NCI-H1694 treated with DMSO at 0.1 percent for 48 hours (cell line): ENCODE measurements around the gene PASK.

ENCODE experiments used
- DNase-seq: peaks from one replicate; lab custom pipeline; 2025; lab: John Stamatoyannopoulos, UW

PASK gene

DNA sequence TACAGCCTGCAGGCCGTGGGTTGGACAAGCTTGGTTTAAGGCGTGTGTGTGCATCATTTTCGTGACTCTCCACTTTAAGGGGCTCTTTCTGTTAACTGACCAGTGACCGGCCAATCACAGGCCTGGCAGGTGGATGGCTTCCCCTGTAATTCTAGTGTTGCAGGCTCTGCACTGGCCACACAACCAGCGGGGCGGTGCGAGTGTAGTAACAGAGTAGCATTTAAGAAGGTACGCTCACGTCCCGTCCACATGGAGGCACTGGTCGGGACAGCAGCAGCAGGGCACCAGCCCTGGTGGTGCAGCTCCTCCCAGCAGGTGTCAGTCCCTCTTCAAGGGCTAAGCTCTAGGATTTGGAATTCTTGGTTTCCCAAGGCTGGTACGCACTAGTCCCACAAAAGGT is 31.2 kb upstream of the PASK start:
- DNase-seq = no peak

DNA sequence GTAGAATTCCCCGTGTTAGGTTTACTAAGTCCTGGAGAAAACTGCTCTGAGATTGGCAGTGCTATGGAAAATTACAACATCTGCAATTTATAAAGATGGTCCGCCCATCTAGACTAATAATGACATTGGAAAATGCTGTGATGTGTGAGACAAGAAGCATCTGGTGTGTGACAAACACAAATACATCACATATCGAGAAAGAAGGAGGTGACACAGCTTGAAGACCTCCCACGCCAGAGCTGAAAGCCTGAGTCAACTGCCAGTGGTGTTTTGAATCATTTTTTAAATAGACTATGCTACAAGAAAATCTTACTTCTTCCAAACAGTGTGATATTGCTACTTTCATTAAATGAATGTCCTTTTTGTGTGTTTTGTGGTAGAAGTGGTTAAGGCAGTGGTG is 30.6 kb upstream of the PASK start:
- no peak for DNase-seq

DNA sequence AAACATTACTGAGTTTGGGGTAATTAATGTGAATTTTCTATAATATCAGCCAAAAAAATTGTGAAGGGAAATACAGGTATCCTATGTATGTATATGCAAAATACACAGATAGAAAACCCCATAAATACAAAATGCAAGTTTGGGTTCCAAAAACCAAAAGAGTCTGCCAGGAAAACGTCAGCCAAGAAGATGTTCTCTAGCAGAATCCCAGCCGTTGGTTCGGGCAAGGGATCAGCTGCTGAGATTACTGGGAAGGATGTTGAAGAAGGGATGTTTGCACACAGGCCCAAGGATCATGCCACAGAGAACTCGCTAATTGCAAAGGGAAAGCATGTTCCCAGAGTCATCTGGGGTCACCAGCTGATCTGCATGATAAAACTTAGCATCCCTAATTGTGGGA is 29.7 kb upstream of the PASK start:
- no peak for DNase-seq

DNA sequence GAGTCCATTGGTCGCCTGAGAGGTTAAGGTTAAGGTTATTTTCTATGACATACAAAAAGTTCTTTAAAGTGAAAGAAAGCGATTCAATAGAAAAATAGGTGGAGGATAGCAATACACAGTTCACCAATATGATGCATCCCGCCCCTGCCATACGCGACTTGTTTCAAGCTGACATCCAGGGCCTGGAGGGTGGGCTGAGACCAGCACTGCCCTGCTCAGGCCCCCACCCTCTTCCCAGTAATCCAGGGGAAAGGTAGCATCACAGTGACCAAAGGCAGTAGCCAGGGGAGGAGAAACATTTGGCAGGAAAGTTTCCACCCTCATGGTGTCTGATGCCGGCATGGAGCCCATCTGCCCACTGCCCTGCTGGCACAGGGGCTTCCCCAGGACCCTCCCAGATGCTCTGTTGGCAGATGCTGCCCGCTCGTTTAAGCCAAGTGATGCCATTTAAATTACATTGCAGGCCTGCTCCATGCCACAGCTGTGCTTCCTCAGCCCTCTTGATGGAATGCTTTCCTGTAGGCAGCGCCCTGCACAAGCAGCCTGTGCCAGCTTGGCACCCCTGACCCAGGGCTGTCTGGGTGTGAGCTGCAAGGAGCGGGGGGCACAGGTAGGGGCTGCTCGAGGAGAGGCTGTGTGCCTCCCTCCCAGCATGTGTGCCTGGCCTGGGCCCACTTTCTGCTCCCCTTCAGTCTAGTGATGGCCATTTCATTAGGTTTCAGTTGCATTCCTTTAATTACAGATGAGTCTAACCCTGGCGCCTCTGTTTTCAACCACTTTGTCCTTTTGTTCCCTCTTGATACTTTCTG is 28.5 kb upstream of the PASK start:
- peak; percentile 67 for DNase-seq

DNA sequence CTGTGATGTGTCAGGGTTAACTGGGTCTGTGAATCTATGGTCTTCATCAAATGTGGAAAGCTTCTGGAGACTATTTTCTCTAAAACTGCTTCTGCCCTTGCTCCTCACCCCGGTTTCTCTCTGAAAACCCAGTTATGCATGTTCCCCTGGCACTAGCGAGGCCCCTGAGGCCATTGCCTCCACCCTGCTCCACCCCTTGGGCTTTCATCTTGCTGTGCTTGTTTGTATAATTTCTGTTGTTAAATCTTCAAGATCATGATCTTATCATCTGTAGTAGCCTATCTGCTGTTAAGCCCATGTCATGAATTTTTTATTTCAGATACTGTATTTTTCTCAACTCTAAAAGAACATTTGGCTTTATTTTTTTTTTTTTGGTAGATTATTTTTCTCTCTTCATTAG is 24.3 kb upstream of the PASK start:
- DNase-seq = no peak

DNA sequence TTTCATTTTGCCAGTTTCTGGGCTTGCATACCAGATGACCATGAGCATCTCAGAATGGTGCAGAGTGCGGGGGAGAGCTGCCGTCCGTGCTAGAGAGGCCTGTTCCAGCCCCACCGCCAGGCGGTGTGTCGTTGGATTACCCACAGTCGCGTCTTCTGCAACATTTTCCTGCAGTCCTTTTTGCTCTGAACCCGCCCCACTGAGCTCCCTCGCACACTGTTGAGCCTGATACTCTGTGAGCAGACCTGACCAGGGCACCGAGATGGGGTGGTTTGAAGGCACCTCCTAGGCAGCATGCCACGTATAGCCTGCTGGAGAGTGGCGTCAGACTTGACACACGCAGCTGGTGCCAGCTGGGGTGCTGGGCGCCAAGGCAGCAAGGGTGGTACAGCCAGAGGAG is 19.1 kb upstream of the PASK start:
- DNase-seq = no peak

DNA sequence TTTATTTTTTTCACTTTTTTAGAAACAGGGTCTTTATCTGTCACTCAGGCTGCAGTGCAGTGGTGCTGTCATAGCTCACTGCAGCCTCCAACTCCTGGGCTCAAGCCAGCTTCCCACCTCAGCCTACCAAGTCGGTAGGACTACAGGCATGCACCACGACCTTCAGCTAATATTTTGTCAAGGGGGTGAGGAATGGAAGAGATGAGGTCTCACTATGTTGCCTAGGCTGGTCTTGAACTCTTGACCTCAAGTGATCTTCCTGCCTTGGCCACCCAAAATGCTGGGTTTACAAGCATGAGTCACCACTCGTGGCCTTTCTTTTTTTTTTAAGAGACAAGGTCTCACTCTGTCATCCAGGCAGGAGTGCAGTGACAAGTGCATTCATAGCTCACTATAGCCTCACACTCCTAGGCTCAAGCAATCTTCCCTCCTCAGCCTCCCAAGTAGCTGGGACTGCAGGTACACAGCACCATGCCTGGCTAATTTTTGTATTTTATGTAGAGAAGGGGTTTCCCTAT is 14.4 kb upstream of the PASK start:
- no peak for DNase-seq

DNA sequence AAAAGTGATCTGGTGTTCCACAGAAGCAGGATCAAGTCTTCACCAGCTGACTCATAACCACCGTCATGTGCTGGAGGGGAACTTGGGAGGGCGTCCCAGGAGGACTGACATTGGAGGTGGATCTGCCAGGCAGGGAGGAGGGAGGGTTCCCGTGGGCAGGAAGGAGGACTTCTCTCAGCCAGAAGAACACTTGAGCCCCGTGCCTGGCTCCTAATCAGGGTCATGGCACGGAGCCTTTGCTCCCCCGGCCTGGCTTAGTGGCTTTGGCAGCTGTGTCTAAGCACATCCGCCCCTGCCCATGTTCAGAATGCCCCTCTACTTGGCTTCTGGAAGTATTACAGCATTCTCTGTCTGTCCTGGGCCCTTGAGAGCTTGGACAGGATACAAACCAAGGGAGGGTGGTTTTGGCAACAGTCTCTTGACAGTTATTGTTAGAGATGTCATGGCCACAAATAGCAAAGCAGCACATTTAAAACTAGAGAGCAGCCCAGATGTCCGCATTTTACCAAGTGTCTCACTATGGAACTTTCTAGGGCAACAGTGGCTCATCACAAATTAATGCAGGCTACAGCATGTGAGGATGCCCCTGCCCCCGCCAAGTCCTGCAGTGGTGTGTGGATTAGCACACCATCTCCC is 12.5 kb upstream of the PASK start:
- DNase-seq = no peak

DNA sequence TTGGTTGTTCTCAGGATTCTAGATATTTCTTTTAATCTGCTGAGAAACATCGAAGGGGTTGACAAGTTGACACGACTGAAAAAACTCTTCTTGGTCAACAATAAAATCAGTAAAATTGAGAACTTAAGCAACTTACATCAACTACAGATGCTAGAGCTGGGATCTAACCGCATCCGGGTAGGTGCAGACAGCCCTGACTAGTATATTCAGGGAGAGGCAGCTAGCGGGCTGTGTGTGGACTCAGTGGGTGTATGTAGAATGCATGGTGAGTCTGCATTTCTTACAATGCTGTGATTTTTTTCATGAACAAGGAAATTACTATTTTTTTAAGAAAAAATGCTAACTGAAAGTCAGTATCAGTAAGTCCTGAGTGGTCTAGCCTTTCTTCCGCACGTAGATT is 11.0 kb upstream of the PASK start:
- no peak for DNase-seq

DNA sequence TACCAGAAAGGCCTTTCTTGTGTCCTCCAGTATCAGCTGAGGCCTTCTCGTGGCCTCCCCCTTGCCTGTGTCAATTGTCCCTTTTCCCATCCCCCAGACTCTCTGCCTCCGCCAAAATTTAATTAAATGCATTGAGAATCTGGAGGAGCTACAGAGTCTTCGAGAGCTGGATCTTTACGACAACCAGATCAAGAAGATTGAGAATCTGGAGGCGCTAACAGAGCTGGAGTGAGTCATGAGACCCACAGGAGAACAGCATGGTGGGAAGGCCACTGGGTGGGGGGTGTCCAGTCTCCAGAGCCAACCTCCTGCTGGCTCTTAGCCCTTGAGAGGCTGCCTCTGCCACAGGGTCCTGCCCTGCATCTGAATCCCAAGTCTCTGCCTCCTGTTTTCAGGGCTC is 9.8 kb upstream of the PASK start:
- no peak for DNase-seq

DNA sequence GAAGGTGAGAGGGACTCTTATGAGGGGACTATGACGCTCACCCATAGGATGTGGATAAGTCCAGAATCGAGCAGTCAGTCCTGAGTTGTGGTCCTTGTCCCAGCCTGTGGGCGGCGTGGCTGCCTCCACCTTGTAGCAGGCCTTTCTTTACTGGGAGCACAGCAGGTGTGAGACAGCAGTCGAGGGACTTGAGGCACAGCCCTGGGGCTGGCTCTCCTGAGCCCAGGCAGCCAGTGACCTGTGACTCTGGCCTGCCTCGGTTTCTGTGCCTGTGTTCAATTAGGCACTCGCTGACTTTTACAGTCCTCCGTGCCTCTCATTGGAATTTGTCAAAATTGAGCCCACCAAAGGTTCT is 9.3 kb upstream of the PASK start:
- DNase-seq = no peak

DNA sequence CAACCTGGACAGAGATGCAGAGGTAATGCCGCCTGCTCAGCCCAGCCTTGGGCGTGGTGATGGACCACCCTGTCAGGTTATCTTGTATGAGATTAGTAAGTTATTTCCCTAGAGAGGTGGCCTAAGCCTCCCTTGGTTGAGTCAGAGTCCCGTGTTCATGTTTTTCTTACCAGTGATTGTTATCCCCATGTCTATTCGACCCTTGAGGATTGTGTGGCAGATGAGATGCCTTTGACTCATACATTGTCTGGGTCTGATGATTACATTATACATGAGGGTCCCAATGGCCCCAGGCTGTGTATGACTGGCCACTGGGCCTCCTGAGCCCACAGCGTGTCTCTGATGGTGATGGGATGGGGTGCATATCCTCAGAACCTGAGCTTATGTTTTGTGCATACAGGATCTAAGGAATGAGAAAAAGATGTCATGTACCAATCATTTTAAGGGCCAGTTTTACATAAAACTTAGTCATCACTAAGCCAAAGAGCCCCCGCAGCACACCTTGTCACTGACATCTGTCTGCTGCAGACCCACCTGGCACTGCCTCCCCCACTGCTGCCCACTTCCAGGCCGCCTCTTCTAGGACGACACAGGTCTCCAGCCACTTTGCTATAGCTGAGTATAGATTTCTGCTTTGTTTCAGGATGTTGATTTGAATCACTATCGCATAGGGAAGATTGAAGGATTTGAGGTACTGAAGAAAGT is 8.7 kb upstream of the PASK start:
- DNase-seq = no peak

DNA sequence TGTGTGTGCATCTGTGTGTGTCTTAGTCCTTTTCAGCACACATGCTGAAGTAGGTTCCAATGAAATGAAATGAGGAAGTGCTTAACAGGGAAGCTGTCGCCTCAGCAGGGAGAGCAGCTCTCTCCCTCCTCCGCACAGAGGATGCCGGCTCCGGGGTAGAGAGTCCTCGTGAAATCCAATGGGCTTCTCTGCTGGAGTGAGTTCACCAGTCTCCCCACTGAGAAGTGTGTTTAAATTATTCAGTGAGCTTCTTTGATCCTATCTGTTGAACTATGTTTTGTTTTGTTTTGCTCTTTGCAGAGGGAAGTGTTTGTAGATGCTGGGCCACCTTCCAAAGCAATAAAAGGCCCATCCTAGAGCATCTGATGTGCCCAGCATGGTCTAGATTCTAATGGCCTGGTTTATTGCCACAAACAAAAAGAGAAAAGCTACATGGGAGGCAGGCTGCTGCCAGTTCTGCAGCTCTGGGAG is 7.7 kb upstream of the PASK start:
- DNase-seq = no peak

DNA sequence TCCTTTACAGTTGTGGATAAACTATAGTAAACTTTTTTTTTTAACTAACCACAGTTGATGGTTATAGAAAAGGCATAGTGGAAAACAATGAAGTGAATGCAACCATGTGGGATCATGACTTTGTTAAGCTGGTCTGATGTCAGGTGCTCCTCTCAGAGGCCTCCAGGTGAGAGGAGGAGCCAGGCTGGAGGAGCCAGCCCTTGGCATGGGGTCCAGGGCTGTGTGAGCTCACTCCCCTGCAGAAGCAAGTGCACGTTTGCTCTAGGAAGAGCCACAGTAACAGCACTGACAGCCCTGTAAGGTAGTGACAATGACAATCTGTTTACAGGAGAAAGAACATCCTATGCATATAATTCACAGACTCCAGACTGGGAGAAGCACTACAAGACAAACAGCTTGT is 6.7 kb upstream of the PASK start:
- DNase-seq = no peak

DNA sequence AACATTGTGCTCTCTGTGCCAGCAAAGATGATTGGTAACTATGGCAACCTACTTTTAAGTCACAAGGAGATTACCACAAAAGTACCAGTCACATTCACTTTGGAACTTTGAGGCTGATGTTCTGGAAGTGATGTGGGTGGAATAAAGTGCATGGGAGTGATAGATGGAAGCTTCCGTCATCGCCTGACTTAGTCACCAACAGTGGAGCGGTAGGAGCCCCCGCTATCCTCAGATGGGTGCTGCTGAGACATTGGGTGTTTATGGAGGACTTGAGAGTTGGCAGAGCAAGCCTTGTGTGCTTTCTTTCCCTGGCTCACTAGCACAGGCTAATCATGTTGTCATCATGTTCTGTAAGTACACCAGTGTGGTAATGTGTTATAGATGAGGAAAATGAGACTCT is 5.6 kb upstream of the PASK start:
- DNase-seq = no peak

DNA sequence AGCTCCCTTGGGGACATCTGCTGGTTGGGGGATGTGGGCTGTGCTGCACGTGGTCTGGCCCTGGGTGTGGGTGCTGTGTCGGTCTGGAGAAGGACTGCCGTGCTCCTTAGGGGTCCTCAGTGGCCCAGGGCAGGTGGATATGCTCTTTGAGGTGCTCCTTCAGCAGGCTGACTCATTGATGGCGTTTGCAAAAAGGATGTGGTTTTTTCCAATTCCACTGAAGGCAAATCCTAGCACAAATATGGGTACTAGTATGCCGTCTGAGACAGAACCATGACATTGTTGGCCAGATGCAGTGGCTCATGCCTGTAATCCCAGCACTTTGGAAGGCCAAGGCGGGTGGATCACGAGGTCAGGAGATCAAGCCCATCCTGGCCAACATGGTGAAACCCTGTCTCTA is 4.3 kb upstream of the PASK start:
- DNase-seq = no peak

DNA sequence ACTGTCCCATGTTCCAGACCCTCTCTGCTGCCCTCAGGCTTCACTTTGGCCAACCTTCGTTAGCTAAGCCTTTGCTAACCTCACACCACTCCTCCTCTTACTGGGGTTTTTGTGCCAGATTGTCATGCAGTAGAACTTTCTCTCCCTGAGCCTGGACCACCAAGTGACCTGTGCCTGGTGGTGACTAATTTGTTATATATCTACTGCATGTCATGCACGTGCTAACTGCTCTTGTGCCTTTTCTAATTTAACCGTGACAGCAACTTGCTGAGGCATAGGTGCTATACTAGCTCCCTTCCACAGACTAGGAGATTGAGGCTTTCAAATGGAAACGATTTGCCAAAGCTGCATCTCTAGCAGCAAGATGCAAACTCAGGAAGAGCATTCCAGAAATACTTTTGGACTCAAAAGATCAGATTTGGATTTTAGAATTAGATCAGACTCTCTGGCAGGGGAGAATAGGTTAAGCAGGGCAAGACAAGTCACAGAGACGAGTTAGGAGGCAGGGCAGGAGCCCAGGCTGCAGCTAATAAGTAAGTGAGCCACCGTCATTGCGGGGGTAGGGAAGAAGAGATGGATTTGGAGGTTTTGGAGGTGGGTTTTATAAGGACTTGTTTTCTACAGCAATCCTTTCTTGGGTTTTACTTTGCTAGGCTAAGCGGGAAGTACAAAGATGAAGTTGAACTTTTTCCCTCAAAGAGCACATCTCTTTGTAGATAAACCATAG is 2.8 kb upstream of the PASK start:
- no peak for DNase-seq

DNA sequence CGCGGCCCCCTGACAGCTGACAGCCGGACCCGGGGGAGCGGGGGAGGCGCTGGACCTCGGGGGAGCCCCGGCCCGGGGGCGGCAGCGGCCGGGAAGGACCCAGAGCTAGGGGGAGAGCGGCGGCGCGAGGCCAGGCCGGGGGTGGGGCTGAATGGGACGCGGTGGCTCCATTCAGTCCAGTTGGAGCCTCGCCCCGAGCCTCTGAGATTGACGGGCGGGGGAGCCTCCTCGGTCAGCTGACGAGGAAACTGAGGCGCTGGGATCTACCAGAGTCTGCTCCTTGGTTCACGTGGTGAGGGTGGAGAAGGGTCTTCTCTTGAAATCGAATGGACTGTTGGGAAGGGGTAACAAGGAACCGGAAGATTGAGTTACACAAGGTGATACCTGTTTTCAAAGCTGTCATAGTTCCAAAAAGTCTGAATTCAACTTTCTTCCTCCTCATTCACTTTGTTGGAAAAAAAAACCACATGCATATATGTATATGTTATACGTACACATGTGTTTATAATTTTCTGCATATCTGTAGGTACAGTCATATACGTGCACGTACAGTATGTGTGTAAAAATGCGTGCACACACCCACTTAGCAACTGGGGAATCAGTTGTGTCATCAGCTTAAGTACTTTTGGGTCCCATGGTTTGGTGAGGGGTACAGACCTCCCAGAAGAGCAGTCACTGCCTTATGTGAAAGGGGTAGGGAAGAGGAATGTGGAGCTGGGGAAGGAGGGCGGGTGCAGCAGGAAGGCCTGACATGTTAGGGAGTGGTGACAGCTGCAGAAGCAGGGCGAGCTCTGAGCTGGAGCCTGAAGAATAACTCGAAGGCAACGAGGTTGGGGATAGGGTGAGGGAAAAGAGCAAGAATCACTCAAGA is 1.6 kb upstream of the PASK start:
- DNase-seq = no peak

DNA sequence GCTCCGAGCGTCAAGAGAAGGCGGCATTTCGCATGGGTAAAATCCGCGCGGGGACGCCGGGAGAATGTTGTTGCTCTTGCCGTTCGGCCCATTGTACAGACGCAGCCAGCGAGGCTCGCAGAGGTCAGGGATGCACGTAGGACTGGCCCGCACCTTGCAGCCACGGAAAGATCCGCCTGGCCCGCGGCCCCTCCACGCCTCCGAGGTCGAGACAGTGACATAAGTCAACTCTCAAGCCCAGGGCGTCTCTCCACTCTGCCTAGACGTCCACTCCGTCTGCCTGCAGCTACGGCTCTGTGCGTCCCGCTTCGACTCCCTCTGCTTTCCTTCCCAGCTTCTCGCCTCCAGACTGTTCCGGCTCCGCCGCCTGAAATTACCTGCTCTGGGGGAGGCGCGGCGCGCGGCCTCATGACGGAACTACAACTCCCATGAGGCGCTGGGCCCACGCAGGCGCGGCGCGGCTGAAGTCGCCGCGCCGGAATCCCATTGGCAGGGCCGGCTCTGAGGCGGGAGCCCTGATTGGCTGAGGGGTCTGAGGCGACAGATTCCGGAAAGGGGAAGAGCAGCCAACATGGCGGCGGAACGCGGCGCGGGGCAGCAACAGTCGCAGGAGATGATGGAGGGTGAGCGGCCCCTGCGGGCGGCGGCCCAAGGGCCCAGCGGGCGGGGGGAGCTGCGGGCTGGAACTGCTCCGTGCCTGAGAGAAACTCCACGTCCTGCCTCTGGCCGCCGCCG is 820 bp upstream of the PASK start, which contains the start of gene PPP1R7:
Gene PPP1R7 (plus strand): TSS at position 543 of the 735 bp plus-strand sequence. CDS start 29 bp downstream, at position 572.
- peak; percentile 89 for DNase-seq

DNA sequence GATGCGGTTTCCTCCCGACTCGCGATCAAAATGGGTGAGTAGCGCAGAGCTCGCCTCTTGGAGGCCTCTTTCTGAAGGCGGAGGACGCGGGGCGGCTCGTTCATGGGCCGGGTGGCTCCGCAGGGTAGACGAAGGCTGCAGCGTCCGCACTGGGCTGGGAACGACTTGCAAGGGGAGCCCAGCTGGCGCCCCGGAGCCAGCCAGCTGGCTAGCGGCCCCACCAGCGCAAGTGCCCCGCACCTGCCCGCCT is 328 bp upstream of the PASK start:
- DNase-seq = no peak

DNA sequence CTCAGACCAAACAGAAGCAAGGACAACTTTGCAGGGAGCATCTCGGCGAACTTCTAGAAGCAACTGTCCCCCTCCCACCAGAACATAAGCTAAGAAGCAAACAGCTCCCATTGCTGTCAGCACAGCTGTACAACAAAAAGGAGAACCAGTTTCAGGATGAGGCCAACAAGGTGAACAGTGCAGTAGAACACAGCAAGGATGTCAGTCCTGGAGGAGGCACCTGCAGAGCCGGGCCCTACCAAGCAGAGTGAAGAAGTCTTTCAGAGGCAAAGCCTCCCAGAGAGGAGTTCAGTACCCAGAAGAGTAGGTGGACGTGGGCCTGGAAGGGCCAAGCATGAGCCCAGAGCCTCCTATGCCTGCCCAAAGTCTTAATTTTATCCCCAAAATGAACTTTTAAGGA is 1.0 kb downstream of the PASK start:
- no peak for DNase-seq
